Activated CD8-positive, alpha-beta T cell treated with anti-CD3 and anti-CD28 coated beads, Interleukin-2, amount 10 ng/mL, durations not matched to agents 7 days and 5 days (primary cell): ENCODE measurements around the gene LBX1. TPM values are rescaled to one million over a fixed set of nuclear protein-coding genes. Genes with fewer than 3 reads are reported as not detected.

Experiments
- ATAC-seq: fragments of 150-1000 bp; cut with Tn5 transposase; one replicate; pipeline ENCODE4 v1.10.0; 2021; ENCODE audit warnings: moderate library complexity
- CTCF ChIA-PET: fragments of 350-600 bp; sonication (Branson Sonifier 250); formaldehyde crosslinking; loops from one replicate; lab custom pipeline; 2021; ENCODE audit warnings: antibody characterized with exemption; lab: Charles Lee
- POLR2A ChIA-PET: fragments of 350-600 bp; sonication (Branson Sonifier 250); formaldehyde crosslinking; loops from one replicate; lab custom pipeline; 2021; ENCODE audit warnings: antibody characterized with exemption; lab: Charles Lee
- DNase-seq: peaks from one replicate; pipeline ENCODE4 v3.0.0-alpha.2; 2020
- H3K27ac Mint-ChIP-seq: one replicate; pipeline ENCODE4 v1.8.0; 2021; ENCODE audit warnings: mild to moderate bottlenecking, mixed read lengths
- H3K27me3 Mint-ChIP-seq: one replicate; pipeline ENCODE4 v1.8.0; 2021; ENCODE audit warnings: low read depth, mixed read lengths
- H3K36me3 Mint-ChIP-seq: one replicate; pipeline ENCODE4 v1.8.0; 2021; ENCODE audit warnings: low read depth, mixed read lengths
- H3K4me1 Mint-ChIP-seq: one replicate; pipeline ENCODE4 v1.8.0; 2021; ENCODE audit warnings: low read depth, mixed read lengths
- H3K4me3 Mint-ChIP-seq: one replicate; pipeline ENCODE4 v1.8.0; 2021; ENCODE audit warnings: mild to moderate bottlenecking, mixed read lengths
- H3K9me3 Mint-ChIP-seq: one replicate; pipeline ENCODE4 v1.8.0; 2022; ENCODE audit warnings: mixed read lengths; ENCODE audit not compliant: insufficient read depth
- total RNA-seq, 2 experiments: library from RNA; stranded (reverse); gene quantifications; one replicate each; pipeline ENCODE4 v1.2.3, GENCODE V29; 2021

Gene LBX1, protein sequence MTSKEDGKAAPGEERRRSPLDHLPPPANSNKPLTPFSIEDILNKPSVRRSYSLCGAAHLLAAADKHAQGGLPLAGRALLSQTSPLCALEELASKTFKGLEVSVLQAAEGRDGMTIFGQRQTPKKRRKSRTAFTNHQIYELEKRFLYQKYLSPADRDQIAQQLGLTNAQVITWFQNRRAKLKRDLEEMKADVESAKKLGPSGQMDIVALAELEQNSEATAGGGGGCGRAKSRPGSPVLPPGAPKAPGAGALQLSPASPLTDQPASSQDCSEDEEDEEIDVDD
- total RNA-seq: not detected

DNA sequence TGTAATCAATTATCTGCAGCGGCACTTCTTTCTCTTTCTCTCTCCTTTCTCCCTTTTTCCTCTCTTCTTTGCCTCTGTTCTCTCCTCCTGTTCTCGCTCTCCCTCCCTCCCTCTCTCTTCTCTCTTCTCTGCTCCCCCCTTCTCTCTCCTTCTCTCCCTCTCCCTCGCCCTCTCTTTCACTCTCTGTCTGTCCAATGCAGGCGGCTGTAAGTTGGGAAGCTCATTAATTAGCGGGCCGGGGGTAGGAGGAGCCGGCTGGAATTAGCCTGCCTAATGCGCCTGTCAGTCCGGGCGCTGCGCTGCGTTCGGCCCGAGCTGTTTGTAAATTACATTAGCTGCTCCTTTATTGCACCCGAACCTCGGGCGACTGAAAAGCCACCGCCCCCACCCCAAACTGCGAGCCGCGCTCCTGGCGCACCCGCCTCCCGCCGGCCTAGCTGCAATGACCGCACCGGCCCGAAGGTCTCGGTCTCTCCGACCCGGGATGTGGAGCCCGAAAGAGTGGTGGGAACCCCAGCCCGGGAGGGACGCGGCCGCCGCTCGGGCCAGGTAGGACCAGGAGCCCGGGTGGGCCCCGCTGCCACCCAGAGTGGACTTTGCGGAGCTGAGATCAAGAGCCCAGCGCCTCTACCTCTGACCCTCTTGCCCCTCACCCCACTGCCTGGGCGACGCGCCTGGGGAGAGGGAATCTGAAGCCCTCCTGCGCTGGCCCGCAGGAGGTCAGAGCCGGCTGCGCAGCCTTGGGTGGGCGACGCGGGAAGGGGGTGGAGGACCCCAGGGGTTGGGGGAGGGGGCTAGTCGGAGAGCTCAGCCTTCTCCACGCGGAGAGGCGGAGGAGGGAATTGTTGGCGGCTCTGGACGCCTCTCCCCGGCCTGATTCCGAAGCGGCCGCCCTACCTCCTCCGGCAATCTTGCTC is at the start of gene LBX1:
Gene LBX1 (minus strand): TSS at position 198 of the 917 bp plus-strand sequence. CDS start 648 bp downstream, outside the sequence.
- Mint-ChIP-seq H3K4me3 (no peak within 1 kb of the TSS), H3K27ac (peak within 1 kb of the TSS; percentile 57)

DNA sequence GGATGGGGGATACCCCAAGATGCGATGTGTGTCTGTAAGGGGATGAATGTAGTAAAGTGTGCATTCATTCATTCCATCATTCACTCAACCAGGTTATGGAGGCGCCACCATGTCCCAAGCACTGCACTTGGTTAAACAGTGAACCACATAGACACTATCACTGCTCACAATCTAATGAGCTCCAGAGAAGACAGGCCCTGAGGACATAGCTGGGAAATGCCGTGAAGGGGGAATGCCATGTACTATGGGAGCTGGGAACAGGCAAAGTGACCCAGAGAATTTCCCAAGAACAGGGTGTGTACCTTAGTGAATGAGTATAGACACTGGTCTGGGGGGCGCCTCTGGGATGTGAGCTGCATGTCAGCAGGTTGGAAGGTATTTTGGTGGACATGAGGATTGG is 44.5 kb upstream of the LBX1 start:
- H3K36me3 Mint-ChIP-seq: no peaks in the 10 kb centered on the region

More for the DNA sequence above, at the start of gene LBX1:
- peaks cover 2% of the 10 kb centered on the region for H3K36me3 Mint-ChIP-seq
- ChIA-PET CTCF (interaction anchor here (0.7 to 1.9 kb wide), 2 partner anchors 15 to 80 kb away, joined by 3 to 10 read pairs; no protein-coding TSS in a partner anchor), POLR2A (no interaction called here)
- H3K27me3 Mint-ChIP-seq: peaks cover 76% of the 10 kb centered on the region
- H3K9me3 Mint-ChIP-seq: no peaks in the 10 kb centered on the region
- no peak for DNase-seq
- H3K4me1 Mint-ChIP-seq: peaks cover 23% of the 10 kb centered on the region
- no peak for ATAC-seq

DNA sequence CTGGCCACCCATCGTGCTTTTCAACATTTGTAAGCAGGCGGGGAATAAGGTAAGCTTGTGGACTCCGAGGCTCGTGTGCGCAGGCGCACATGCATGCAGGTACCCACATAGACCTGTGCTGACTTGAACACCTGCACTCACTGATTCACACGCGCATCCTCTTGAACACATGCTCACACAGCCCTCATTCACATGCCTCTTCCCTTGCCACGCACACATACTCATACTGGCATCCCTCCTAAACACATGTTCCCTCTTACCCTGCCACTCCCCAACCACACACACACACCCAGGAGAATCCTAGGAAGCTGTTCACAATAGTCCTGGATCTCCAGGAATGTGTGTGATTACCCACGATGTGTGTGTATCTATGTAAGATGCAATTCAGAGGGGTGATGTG is 44.1 kb upstream of the LBX1 start:
- DNase-seq (no peak), ATAC-seq (no peak)
- Mint-ChIP-seq H3K36me3 (no peaks in the 10 kb centered on the region), H3K27me3 (peaks cover 16% of the 10 kb centered on the region), H3K4me3 (no peak overlapping the region), H3K27ac (no peak overlapping the region), H3K4me1 (no peaks in the 10 kb centered on the region), H3K9me3 (no peaks in the 10 kb centered on the region)
- POLR2A ChIA-PET: no interaction called here
- CTCF ChIA-PET: interaction anchor here (0.6 to 2.2 kb wide), 7 partner anchors 11 to 194 kb away, joined by 3 to 10 read pairs (median 3); no protein-coding TSS in a partner anchor

More for the DNA sequence above, 44.5 kb upstream of the LBX1 start:
- Mint-ChIP-seq H3K27me3 (peaks cover 16% of the 10 kb centered on the region), H3K4me1 (no peaks in the 10 kb centered on the region), H3K9me3 (no peaks in the 10 kb centered on the region), H3K27ac (no peak overlapping the region), H3K4me3 (no peak overlapping the region)
- no peak for ATAC-seq
- ChIA-PET CTCF (interaction anchor here (0.6 to 1.0 kb wide), 2 partner anchors 112 to 168 kb away, joined by 3 read pairs; no protein-coding TSS in a partner anchor), POLR2A (no interaction called here)
- no peak for DNase-seq

DNA sequence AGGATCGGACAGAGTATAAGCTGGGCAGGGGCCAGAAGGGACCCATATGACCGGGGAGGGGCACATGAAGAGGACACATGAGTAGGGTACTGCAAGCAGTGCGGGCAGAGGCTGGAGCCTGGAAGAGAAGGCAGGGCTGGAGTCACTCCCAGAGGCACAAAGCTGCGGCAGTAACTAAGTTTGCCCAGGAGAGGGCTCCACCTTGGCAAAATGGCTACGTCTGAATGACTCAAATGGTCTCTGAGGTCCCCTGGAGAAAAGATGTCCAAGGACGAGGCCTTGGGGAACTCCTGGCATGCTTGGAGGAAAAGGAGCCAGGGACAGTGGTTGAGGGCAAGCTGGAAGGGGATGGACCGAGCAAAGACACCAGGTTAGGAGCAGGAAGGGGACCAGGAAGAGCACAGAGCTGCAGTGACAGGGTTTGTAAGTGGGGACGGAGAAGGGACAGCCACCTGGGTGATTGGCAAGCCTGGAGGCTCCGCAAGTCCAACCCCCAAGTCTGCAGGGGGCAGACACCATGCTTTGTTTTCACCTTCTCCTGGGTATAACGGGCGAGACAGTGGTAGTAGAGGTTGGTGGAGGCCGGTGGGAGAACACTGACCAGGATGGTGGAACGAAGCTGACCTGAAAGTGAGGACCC is 43.1 kb upstream of the LBX1 start:
- POLR2A ChIA-PET: no interaction called here

DNA sequence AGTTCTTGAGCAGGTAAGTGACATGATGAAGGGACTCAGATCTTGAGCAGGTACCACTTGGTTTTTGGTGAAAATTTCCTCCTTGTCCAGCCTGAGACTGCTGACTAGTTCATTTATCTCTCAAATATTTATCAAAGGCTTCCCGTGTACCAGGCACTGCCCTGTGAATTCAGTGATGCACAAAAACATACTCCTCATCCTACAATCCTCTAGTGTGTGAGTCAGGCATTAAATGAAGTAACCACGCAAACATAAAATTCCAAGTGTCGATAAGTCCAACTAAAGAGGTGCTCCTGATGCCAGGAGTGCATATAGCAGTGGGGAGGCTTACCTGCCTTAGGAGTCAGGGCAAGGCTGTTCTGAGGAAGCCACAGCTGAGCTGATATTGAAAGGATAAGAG is 41.5 kb upstream of the LBX1 start:
- H3K27me3 Mint-ChIP-seq: peaks cover 14% of the 10 kb centered on the region
- H3K9me3 Mint-ChIP-seq: no peaks in the 10 kb centered on the region
- ChIA-PET POLR2A (no interaction called here), CTCF (interaction anchor here (0.7 to 1.1 kb wide), 2 partner anchors 9 to 215 kb away, joined by 3 read pairs; no protein-coding TSS in a partner anchor)
- no peak overlapping the region for H3K4me3 Mint-ChIP-seq
- DNase-seq (no peak), ATAC-seq (no peak)
- H3K36me3 Mint-ChIP-seq: no peaks in the 10 kb centered on the region
- no peaks in the 10 kb centered on the region for H3K4me1 Mint-ChIP-seq
- no peak overlapping the region for H3K27ac Mint-ChIP-seq

More for the DNA sequence above, 43.1 kb upstream of the LBX1 start:
- ATAC-seq (peak; percentile 90), DNase-seq (peak; percentile 67)
- Mint-ChIP-seq H3K27me3 (peaks cover 17% of the 10 kb centered on the region), H3K4me1 (no peaks in the 10 kb centered on the region), H3K9me3 (no peaks in the 10 kb centered on the region), H3K4me3 (no peak overlapping the region), H3K36me3 (no peaks in the 10 kb centered on the region), H3K27ac (no peak overlapping the region)
- CTCF ChIA-PET: interaction anchor here (0.6 to 2.2 kb wide), 16 partner anchors 10 to 299 kb away, joined by 3 to 14 read pairs (median 3); no protein-coding TSS in a partner anchor

DNA sequence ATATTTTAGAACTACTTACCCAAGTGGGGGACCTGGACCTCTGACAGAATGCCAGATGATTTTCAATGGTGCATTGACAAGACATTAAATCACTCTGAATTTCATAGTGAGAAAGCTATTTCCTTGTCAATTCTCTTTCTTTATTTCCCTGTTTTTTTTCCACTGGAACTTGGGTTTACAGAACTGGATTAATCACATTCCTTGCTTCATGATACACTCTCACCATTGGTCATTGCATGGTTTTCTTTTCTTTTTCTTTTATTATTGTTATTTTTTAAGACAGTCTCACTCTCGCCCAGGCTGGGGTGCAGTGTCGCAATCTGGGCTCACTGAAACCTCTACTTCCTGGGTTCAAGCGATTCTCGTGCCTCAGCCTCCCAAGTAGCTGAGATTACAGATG is 38.5 kb upstream of the LBX1 start:
- CTCF ChIA-PET: interaction anchor here (0.7 to 2.1 kb wide), 2 partner anchors 19 to 54 kb away, joined by 3 to 5 read pairs; no protein-coding TSS in a partner anchor
- no peak overlapping the region for H3K27ac Mint-ChIP-seq
- POLR2A ChIA-PET: no interaction called here
- H3K4me3 Mint-ChIP-seq: no peak overlapping the region
- DNase-seq (no peak), ATAC-seq (no peak)
- H3K27me3 Mint-ChIP-seq: peaks cover 26% of the 10 kb centered on the region
- no peaks in the 10 kb centered on the region for H3K36me3 Mint-ChIP-seq
- H3K9me3 Mint-ChIP-seq: no peaks in the 10 kb centered on the region
- H3K4me1 Mint-ChIP-seq: no peaks in the 10 kb centered on the region

DNA sequence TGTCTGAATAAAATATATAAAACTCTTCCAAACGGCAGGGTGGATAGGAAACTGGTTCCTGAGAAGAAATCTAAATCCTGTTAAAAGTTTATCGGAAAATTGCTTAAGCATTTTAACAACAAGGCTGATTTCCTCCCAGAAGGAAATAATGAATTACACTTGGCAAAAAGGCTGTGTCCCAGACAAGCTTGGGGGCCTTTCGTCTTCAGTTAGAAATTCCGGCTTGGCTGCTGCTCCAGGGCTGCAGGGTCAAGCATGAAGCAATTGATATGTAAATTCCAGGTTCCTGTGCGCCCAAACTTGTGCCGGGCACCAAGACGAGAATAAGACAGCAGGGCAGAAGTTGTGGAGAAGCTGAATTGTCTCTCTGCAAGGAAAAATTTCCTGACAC is 38.0 kb upstream of the LBX1 start:
- ChIA-PET POLR2A (no interaction called here), CTCF (interaction anchor here (0.7 to 2.1 kb wide), 2 partner anchors 20 to 53 kb away, joined by 3 to 5 read pairs; no protein-coding TSS in a partner anchor)
- Mint-ChIP-seq H3K4me1 (no peaks in the 10 kb centered on the region), H3K27ac (no peak overlapping the region), H3K4me3 (no peak overlapping the region), H3K27me3 (peaks cover 25% of the 10 kb centered on the region), H3K9me3 (no peaks in the 10 kb centered on the region), H3K36me3 (no peaks in the 10 kb centered on the region)
- DNase-seq (no peak), ATAC-seq (no peak)

DNA sequence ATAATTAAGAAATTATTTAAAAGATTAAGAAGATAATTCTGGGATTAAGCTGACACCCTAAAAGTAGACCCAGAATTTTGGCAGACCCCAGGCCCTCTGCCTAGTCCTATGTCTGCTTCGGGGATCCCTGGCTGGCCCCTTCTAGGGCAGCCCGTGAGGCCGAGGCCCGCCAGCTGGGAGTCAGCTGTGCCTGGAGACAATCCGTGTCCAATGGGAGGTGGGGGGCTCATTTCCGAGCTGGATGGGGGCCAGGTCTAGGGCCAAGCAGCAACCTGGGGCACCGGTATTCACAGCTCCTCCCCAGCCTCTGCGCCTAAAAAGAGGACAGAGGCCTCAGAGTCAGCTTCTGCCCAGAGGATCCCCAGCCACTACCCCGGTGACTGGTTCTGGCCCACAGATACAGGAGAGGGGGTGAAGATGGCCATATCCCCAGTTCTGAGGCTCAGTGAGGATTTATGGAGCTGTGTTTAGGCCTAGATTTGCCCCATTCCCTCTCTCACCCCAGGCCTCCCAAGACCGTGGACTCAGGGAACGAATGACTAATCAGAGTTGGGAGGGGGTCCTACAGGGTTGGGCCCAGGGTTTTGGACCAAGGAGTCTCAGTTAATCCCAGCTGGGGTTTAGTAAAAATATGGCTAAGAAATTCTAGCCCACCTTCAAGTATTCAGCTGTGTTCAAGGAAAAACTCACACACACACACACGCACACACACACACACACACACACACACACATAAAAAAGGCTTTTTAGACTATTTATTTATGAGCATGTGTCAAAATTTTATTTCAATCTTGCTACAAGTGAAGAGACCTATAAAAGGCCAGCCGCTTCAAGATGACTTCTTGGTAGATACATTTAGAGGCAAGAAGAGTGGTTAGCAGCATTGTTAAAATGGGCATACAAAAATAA is 37.4 kb upstream of the LBX1 start:
- H3K4me3 Mint-ChIP-seq: no peak overlapping the region
- ChIA-PET CTCF (interaction anchor here (0.7 to 2.1 kb wide), 2 partner anchors 52 to 186 kb away, joined by 3 to 5 read pairs; no protein-coding TSS in a partner anchor), POLR2A (no interaction called here)
- H3K27me3 Mint-ChIP-seq: peaks cover 22% of the 10 kb centered on the region
- ATAC-seq: no peak
- no peak for DNase-seq
- no peaks in the 10 kb centered on the region for H3K4me1 Mint-ChIP-seq
- H3K9me3 Mint-ChIP-seq: no peaks in the 10 kb centered on the region
- H3K27ac Mint-ChIP-seq: no peak overlapping the region
- no peaks in the 10 kb centered on the region for H3K36me3 Mint-ChIP-seq

DNA sequence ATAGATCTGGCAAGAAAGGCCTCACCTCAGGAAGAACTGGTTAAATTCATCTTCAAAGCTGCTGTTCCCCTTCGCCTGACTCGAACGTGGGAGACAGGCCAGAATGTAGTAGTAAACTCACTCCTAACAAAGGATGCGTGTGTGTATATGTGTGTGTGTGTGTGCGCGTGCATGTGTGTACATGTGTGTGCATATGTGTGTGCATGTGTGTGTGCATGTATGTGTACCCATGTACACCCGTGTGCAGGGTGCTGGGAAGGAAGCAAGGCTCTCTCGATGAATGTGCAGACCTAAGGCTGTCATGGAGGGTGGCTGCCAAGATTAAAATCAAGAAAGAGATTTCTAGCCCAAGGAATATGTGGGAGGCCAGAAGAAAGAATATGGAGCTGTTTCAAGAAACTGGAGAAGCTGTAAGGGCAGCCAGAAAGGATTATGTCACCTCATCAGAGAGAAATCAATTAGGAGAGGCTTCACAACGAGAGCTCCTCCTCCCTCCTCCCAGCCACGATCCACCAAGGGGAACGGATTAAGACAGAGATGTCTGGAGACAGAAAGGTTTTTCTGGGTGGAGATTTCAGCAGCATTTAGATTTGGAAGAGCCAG is 34.0 kb upstream of the LBX1 start:
- Mint-ChIP-seq H3K27ac (no peak overlapping the region), H3K27me3 (peaks cover 27% of the 10 kb centered on the region), H3K4me3 (no peak overlapping the region), H3K4me1 (no peaks in the 10 kb centered on the region), H3K36me3 (no peaks in the 10 kb centered on the region), H3K9me3 (no peaks in the 10 kb centered on the region)
- ChIA-PET CTCF (interaction anchor here (0.7 to 0.9 kb wide), 2 partner anchors 49 to 306 kb away, joined by 3 read pairs; no protein-coding TSS in a partner anchor), POLR2A (no interaction called here)
- DNase-seq (no peak), ATAC-seq (no peak)

DNA sequence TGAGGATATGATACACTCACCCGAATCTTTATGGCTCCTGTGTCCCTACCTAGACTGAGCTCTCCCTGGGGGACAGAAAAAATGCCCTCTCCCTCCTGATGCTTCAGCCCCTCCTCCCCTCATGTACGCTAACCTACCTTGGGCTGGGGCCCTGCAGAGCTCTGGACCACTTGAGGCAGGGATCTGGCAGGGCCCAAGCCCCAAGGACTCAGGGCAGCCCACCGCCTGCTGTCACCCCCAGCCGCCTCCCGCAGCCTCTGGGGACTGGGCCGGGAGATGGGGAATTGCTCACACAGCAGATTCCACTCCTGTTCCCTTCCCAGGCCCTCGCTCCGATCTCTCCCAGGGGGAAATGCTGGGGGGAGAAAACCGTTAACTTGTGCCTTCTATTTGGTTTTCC is 32.9 kb upstream of the LBX1 start:
- ChIA-PET CTCF (interaction anchor here (1.1 kb wide), 1 partner anchor 11 kb away, joined by 3 read pairs; no protein-coding TSS in a partner anchor), POLR2A (no interaction called here)
- Mint-ChIP-seq H3K27me3 (peaks cover 24% of the 10 kb centered on the region), H3K27ac (no peak overlapping the region), H3K36me3 (no peaks in the 10 kb centered on the region), H3K9me3 (no peaks in the 10 kb centered on the region), H3K4me3 (no peak overlapping the region), H3K4me1 (no peaks in the 10 kb centered on the region)
- DNase-seq (no peak), ATAC-seq (no peak)
